B cell (primary cell): ENCODE results near the gene MAD1L1.

Source experiments
- EZH2 ChIP-seq: IDR thresholded peaks from 2 replicates; pipeline ENCODE4 v1.6.1; 2012; ENCODE audit warnings: borderline replicate concordance, low read depth, mild to moderate bottlenecking, moderate library complexity, low read length; ENCODE audit not compliant: insufficient read depth, poor library complexity, severe bottlenecking
- TF ChIP-seq, protein P1 (sequence below): fragments of 200-600 bp; IDR thresholded peaks from one replicate; pipeline ENCODE4 v1.8.0; 2022; ENCODE audit warnings: antibody characterized with exemption, mild to moderate bottlenecking

DNA sequence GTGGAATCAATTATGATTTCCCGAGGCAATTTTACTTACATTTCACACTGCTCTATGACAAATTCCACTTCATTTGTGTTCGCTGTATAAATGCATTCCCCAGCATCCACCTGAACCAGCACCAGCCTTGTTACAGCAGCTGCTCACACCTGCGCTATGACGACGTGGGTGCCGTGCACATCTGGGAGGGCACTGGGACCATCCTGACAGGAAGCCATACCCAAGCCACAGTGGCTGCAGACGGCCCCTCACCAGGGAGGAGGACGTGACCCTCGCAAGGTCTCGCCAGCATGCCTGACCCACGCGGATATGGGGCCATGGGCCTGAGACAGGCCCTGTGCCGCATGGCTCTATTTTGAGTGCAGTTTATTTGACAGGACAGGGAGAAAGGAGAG lies 201.3 kb downstream of the MAD1L1 start:
- TF ChIP-seq, protein P1, sequence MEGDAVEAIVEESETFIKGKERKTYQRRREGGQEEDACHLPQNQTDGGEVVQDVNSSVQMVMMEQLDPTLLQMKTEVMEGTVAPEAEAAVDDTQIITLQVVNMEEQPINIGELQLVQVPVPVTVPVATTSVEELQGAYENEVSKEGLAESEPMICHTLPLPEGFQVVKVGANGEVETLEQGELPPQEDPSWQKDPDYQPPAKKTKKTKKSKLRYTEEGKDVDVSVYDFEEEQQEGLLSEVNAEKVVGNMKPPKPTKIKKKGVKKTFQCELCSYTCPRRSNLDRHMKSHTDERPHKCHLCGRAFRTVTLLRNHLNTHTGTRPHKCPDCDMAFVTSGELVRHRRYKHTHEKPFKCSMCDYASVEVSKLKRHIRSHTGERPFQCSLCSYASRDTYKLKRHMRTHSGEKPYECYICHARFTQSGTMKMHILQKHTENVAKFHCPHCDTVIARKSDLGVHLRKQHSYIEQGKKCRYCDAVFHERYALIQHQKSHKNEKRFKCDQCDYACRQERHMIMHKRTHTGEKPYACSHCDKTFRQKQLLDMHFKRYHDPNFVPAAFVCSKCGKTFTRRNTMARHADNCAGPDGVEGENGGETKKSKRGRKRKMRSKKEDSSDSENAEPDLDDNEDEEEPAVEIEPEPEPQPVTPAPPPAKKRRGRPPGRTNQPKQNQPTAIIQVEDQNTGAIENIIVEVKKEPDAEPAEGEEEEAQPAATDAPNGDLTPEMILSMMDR: no peak
- TF ChIP-seq EZH2: no peak
